Measurements from ENCODE around the gene CEP112. TPM values are rescaled to one million over a fixed set of nuclear protein-coding genes. Genes with fewer than 3 reads are reported as not detected.

CEP112 gene
- total RNA-seq, 2 donors from 2014 or later = 5.9 to 6.2 TPM

- no peaks in the 10 kb centered on the region for H3K27me3 ChIP-seq
- H3K4me3 ChIP-seq = no peak overlapping the region
- no peaks in the 10 kb centered on the region for H3K9me3 ChIP-seq
Measured at GRCh38 chr17:65593092-65593854, 598.7 kb downstream of the CEP112 start.

GRCh38 chr17:65592125-65592965 lies 599.6 kb downstream of the CEP112 start:
- intact Hi-C loops (cut with DNase I) = loop anchor here (2.0 kb wide), 1 partner anchor 32 kb away; no protein-coding TSS in a partner anchor

More at GRCh38 chr17:65593092-65593854, 598.7 kb downstream of the CEP112 start:
- Histone ChIP-seq H3K27ac (no peak overlapping the region), H3K36me3 (no peaks in the 10 kb centered on the region), H3K9ac (ENCODE audit: low read depth in 2 of 2, low read length in 2 of 2) (no peak overlapping the region), H3K4me1 (no peaks in the 10 kb centered on the region)
- intact Hi-C loops (cut with DNase I) = loop anchor here (2.0 kb wide), 1 partner anchor 32 kb away; no protein-coding TSS in a partner anchor
- DNase-seq = no peak
- TF ChIP-seq CTCF (IDR thresholded peaks at IDR 0.05) = no peak

GRCh38 chr17:65589321-65589720 lies 602.6 kb downstream of the CEP112 start:
- no peak for TF ChIP-seq CTCF (IDR thresholded peaks at IDR 0.05)

More at GRCh38 chr17:65592125-65592965, 599.6 kb downstream of the CEP112 start:
- Histone ChIP-seq H3K9me3 (no peaks in the 10 kb centered on the region), H3K27ac (no peak overlapping the region), H3K4me1 (no peaks in the 10 kb centered on the region), H3K27me3 (no peaks in the 10 kb centered on the region), H3K9ac (ENCODE audit: low read depth in 2 of 2, low read length in 2 of 2) (no peak overlapping the region), H3K36me3 (no peaks in the 10 kb centered on the region), H3K4me3 (no peak overlapping the region)
- no peak for DNase-seq
- no peak for TF ChIP-seq CTCF (IDR thresholded peaks at IDR 0.05)

GRCh38 chr17:65588181-65588808 lies 603.6 kb downstream of the CEP112 start:
- H3K36me3 ChIP-seq = no peaks in the 10 kb centered on the region
- H3K27me3 ChIP-seq = no peaks in the 10 kb centered on the region
- intact Hi-C loops (cut with DNase I) = no loop called here
- no peaks in the 10 kb centered on the region for H3K4me1 ChIP-seq
- H3K27ac ChIP-seq = peak overlapping the region; percentile 32
- H3K9ac ChIP-seq (ENCODE audit: low read depth in 2 of 2, low read length in 2 of 2) = peak overlapping the region in 1 of 2 donors; percentile 60
- no peak for TF ChIP-seq CTCF (IDR thresholded peaks at IDR 0.05)
- no peak overlapping the region for H3K4me3 ChIP-seq
- DNase-seq = peak; percentile 86
- no peaks in the 10 kb centered on the region for H3K9me3 ChIP-seq

More at GRCh38 chr17:65589321-65589720, 602.6 kb downstream of the CEP112 start:
- H3K27me3 ChIP-seq = no peaks in the 10 kb centered on the region
- no peaks in the 10 kb centered on the region for H3K9me3 ChIP-seq
- intact Hi-C loops (cut with DNase I) = no loop called here
- DNase-seq = no peak
- H3K4me1 ChIP-seq = no peaks in the 10 kb centered on the region
- peak overlapping the region in 1 of 2 donors; percentile 60 for H3K9ac ChIP-seq (ENCODE audit: low read depth in 2 of 2, low read length in 2 of 2)
- H3K27ac ChIP-seq = no peak overlapping the region
- H3K4me3 ChIP-seq = no peak overlapping the region
- H3K36me3 ChIP-seq = no peaks in the 10 kb centered on the region

GRCh38 chr17:65587534-65588180 lies 604.3 kb downstream of the CEP112 start:
- H3K27me3 ChIP-seq = no peaks in the 10 kb centered on the region
- H3K4me1 ChIP-seq = no peaks in the 10 kb centered on the region
- no peaks in the 10 kb centered on the region for H3K36me3 ChIP-seq
- H3K9ac ChIP-seq (ENCODE audit: low read depth in 2 of 2, low read length in 2 of 2) = no peak overlapping the region
- no peak overlapping the region for H3K4me3 ChIP-seq
- no peak for DNase-seq
- intact Hi-C loops (cut with DNase I) = no loop called here
- no peak for TF ChIP-seq CTCF (IDR thresholded peaks at IDR 0.05)
- H3K9me3 ChIP-seq = no peaks in the 10 kb centered on the region
- H3K27ac ChIP-seq = no peak overlapping the region
